Parathyroid adenoma (tissue), 2 donors: ENCODE results near the gene PRR9.
"Not testable (repeated sequence)": the region's sequence is repeated elsewhere in the genome, so short reads cannot be mapped to it uniquely, and the experiment has no call there.

Experiments
- H2AFZ ChIP-seq: fragments of 300-600 bp; sonication (generic); one replicate; pipeline ENCODE4 v1.7.0; 2017; ENCODE audit warnings: antibody characterized with exemption, mild to moderate bottlenecking
- H3K27ac ChIP-seq: fragments of 300-600 bp; sonication (generic); one replicate; pipeline ENCODE4 v1.7.0; 2017
- H3K27me3 ChIP-seq: fragments of 300-600 bp; sonication (generic); one replicate; pipeline ENCODE4 v1.7.0; 2017; ENCODE audit warnings: low read length; ENCODE audit not compliant: control insufficient read depth, insufficient read depth
- H3K36me3 ChIP-seq: fragments of 300-600 bp; sonication (generic); one replicate; pipeline ENCODE4 v1.7.0; 2017; ENCODE audit warnings: low read length; ENCODE audit not compliant: control insufficient read depth, insufficient read depth
- H3K4me1 ChIP-seq: fragments of 300-600 bp; sonication (generic); one replicate; pipeline ENCODE4 v1.7.0; 2017; ENCODE audit warnings: control low read depth
- H3K4me2 ChIP-seq: fragments of 300-600 bp; sonication (generic); one replicate; pipeline ENCODE4 v1.7.0; 2017; ENCODE audit warnings: low read length
- H3K4me3 ChIP-seq: fragments of 300-600 bp; sonication (generic); one replicate; pipeline ENCODE4 v1.7.0; 2017; ENCODE audit warnings: low read depth, low read length
- H3K79me2 ChIP-seq: fragments of 300-600 bp; sonication (generic); one replicate; pipeline ENCODE4 v1.7.0; 2017; ENCODE audit warnings: control low read depth
- H3K9ac ChIP-seq: fragments of 300-600 bp; sonication (generic); one replicate; pipeline ENCODE4 v1.7.0; 2017; ENCODE audit warnings: mild to moderate bottlenecking
- H3K9me3 ChIP-seq: fragments of 300-600 bp; sonication (generic); one replicate; pipeline ENCODE4 v1.7.0; 2017; ENCODE audit warnings: low read length; ENCODE audit not compliant: control insufficient read depth
- CTCF ChIP-seq: fragments of 300-600 bp; sonication (generic); IDR thresholded peaks from one replicate; pipeline ENCODE4 v1.7.0; 2017; ENCODE audit warnings: antibody characterized with exemption, mild to moderate bottlenecking
- donor health status: primary hyperparathyroidism.

The PRR9 gene

GRCh38 chr1:153217744-153218416, 496 bp downstream of the PRR9 start:
- Histone ChIP-seq H3K27me3 (no peaks in the 10 kb centered on the region), H3K79me2 (no peaks in the 10 kb centered on the region), H3K4me3 (no peak overlapping the region), H3K27ac (no peak overlapping the region), H3K9me3 (no peaks in the 10 kb centered on the region), H3K4me2 (no peak overlapping the region), H2AFZ (no peak overlapping the region), H3K4me1 (no peaks in the 10 kb centered on the region), H3K36me3 (no peaks in the 10 kb centered on the region), H3K9ac (no peak overlapping the region)
- no peak for TF ChIP-seq CTCF

- Histone ChIP-seq H2AFZ (no peak overlapping the region), H3K4me1 (no peaks in the 10 kb centered on the region), H3K4me2 (no peak overlapping the region), H3K79me2 (no peaks in the 10 kb centered on the region), H3K4me3 (no peak overlapping the region), H3K27me3 (no peaks in the 10 kb centered on the region), H3K27ac (no peak overlapping the region), H3K36me3 (no peaks in the 10 kb centered on the region), H3K9ac (no peak overlapping the region), H3K9me3 (no peaks in the 10 kb centered on the region)
- no peak for TF ChIP-seq CTCF
These were observed 3.4 kb downstream of the PRR9 start for GRCh38 chr1:153220606-153221303.

DNA sequence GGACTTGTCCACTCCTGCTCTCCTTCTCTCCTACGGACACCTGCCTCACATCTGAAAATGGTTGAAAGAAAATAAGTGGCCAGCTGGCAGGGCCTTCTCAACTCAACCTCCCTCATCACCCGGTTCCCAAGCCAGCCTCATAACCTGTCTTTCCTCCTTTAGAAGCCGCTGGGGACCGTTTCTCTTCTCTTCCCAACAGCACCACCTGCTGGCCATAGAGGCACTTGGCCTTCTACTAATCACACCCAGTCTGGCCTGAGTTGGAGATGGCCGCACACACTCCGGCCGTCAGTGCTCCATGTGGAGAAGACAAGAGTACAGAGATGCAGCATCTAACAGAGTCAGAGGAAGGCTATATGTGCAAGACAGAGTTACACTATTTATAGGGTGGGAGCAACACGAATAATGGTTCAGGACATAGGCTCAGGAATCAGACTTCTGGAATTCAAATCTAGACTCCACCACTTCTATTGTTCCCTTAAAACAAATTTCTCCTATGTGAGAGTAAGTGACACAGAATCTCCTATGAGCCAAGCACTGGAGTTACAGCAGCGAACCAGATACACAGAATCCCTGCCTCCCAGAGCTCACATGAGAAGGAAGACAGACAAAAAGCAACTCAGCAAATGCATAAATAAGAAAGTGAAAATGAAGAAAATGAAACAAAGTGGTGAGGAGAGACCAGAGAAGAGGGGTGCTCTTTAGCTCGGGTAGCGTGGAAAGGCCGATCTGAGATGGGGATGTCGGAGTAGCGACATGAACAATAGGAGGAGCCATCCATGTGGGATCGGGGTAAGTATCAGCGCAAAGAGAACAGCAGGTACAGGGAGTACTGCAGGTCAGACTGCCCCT, 5.9 kb downstream of the PRR9 start:
- not testable (repeated sequence) for H3K4me1 ChIP-seq, H2AFZ ChIP-seq, H3K79me2 ChIP-seq, H3K4me2 ChIP-seq, H3K4me3 ChIP-seq, H3K9me3 ChIP-seq, H3K9ac ChIP-seq, H3K27me3 ChIP-seq, H3K27ac ChIP-seq, H3K36me3 ChIP-seq
- TF ChIP-seq CTCF = peak; percentile 52

DNA sequence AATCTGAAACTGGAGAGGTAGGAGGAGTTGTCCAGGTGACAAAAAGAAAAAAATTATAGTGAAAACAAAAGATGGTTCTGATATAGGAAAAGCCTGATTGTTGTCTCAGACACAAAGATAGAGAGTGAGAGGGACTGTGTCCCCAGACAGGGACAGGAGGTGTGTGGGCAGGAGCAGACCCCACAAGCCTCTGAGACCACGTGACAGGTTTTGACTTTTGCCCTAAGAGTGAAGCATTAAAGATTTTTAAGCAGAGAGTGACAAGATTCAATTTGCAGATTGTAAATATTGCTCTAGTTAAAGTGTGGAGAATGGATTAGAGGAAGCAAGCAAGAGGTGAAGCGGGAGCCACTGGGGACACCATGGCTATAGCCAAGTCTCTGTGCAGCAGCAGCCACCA, 10.4 kb downstream of the PRR9 start:
- H3K27ac ChIP-seq = no peak overlapping the region
- H3K9ac ChIP-seq = no peak overlapping the region
- H3K9me3 ChIP-seq = no peaks in the 10 kb centered on the region
- H3K4me2 ChIP-seq = no peak overlapping the region
- H3K36me3 ChIP-seq = no peaks in the 10 kb centered on the region
- H3K27me3 ChIP-seq = no peaks in the 10 kb centered on the region
- H3K79me2 ChIP-seq = no peaks in the 10 kb centered on the region
- no peak overlapping the region for H3K4me3 ChIP-seq
- H3K4me1 ChIP-seq = no peaks in the 10 kb centered on the region
- H2AFZ ChIP-seq = no peak overlapping the region
- no peak for TF ChIP-seq CTCF
